Measurements from ENCODE around the gene RAPGEF5.

RAPGEF5 gene

GRCh38 chr7:22185559-22185958 lies 171.4 kb downstream of the RAPGEF5 start:
- FAIRE-seq, result no peak

DNA sequence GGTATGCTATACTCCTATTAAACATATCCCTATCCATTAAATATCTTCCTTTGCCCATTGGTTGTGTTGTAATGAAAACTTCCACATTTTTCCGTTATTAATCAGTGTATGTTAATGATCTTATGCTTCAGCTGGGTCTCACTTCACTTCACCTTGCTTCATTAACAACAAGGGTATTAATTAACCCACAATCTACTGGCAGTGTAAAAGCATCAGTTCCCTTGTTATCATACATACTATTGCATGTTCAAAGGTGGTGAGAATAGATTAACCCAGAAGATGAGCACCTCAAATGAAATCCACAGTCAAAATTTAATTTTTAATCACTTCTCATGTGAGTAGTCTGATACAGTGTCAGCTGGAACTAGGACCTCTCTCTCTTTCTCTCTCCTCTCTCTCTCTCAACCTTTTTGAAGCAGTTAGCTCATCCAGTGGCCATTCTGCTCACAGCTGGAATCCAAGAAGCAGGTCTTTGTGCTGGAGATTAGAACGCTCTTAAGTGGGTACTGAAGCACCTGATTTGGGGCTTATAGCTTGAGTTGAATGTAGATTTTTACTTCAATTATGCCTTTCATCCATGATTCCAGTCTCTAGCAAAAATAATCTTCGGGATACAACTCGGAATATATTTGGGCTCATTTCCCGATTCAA lies 172.3 kb downstream of the RAPGEF5 start:
- no peak for FAIRE-seq

- FAIRE-seq, result no peak
Observed at GRCh38 chr7:22183522-22184280, 173.3 kb downstream of the RAPGEF5 start.

- FAIRE-seq, result no peak
Observed at GRCh38 chr7:22182149-22182548, 174.8 kb downstream of the RAPGEF5 start.

GRCh38 chr7:22181663-22182062 lies 175.3 kb downstream of the RAPGEF5 start:
- FAIRE-seq, result no peak

GRCh38 chr7:22179442-22179879 lies 177.5 kb downstream of the RAPGEF5 start:
- no peak for FAIRE-seq

DNA sequence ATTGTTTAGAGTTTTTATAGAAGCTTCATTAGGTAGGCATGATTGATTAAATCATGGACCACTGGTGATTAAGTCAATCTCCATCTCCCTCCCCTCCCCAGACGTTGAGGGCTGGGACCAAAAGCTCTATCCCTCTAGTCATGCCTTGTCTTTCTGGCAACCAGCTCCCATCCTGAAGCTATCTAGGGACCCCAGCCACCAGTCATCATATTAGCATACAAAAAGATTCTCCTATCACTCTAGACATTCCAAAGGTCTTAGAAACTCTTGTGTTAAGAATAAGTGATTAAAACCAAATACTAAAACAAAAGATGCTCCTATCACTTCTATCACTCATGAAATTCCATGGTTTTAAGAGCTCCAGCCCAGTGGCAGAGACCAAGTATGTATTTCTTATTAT lies 178.2 kb downstream of the RAPGEF5 start:
- no peak for FAIRE-seq

GRCh38 chr7:22176791-22177412 lies 180.1 kb downstream of the RAPGEF5 start:
- FAIRE-seq, result no peak

GRCh38 chr7:22174574-22174953 lies 182.4 kb downstream of the RAPGEF5 start:
- FAIRE-seq, result no peak

DNA sequence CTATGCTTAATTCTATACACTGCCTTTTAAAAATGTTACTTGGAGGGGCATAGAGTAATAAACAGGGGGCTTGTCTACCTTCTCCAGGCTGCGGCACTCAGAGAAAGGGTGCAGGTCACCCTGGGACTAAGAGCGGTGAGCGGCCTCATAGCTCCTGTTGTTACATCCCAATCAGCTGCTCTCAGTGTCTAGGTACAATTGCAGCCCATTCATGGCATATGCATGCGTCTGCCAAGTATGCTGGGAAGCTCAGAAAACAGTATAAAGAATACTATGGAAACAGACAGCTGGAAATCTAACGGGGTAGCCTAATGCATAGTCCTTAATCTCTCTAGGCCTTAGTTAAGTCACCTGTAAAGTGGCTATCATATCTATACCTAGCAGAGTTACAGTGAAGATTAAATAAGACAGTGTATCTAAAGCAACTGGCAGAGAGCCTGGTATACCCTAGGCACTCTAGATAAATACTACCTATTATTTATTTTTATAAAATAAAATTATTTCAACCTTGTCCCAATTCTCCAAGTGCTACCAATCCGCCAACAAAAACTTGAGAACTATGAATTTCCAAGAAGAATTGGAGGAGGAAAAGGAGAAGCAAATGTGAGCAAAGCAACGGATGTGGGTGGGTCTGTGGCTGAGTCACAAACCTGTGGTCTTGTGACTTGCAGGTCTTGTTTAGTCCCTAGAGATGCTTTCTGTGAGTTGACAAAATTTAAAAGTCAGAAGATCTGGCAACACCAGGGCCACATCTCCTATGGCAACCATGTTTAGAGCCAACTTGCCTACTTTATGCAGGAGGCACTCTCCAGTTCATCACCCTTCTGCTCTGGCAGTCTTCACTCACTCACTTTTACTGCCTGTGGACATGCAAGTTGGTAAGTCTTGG lies 183.0 kb downstream of the RAPGEF5 start:
- no peak for FAIRE-seq

GRCh38 chr7:22168129-22168634 lies 188.8 kb downstream of the RAPGEF5 start:
- FAIRE-seq, result no peak

DNA sequence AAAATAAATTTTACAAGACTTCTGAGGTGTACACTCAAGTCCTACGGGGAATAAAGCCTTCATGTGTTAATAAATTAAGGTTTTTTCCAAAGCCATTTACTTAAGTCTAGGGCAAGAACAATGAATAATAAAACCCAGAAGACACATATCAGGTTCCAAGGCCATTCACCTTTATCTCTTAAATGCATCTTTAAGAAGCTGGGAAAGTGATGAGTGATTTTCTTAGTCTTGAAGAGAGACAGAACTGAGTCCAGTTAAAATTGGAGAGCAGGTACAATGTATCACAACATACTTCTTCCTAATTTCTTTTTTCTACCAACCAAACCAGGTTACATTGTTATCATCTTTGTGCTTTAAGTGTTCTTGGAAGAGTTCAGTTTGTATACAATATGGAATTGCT lies 189.5 kb downstream of the RAPGEF5 start:
- no peak for FAIRE-seq

GRCh38 chr7:22166928-22167327 lies 190.0 kb downstream of the RAPGEF5 start:
- no peak for FAIRE-seq

GRCh38 chr7:22159341-22159740 lies 197.6 kb downstream of the RAPGEF5 start:
- FAIRE-seq, result no peak

DNA sequence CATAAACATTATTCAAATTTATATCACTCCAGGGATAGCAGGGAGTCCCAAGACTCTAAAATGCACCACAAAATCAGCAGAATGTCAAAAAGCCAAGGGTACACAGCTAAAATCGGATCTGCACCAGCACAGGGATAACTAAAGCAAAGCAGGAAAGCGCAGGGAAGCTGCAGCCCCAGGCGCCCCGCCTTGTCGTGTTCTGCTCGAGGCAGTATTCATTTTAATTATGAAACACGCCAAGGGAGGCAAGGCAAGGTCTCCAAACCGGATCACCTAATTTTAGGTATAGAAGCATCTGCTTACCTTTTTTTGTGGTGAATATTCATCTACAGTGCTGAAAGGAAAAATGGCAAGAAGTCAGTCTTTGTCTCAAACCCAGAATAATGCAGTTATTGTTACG lies 199.4 kb downstream of the RAPGEF5 start:
- FAIRE-seq, result no peak

DNA sequence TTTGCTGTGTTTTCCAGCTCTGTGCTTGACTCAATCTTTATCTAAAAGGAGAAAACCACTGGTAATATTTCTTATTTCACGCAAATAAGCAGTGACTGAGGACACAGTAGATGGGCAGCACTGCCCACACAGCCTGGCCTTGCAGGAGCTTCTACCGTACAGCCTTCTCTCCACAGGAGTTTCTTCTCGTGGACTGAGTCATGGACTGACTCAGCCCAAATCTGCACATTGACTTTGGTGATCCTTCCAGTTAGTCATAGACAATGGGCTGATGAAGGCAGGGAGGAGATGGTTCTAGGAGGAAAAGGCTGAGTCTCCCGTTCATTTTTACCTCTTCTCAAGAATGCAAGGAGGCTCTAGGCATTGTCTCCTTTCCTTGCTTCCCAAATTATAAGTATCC lies 200.7 kb downstream of the RAPGEF5 start:
- no peak for FAIRE-seq

DNA sequence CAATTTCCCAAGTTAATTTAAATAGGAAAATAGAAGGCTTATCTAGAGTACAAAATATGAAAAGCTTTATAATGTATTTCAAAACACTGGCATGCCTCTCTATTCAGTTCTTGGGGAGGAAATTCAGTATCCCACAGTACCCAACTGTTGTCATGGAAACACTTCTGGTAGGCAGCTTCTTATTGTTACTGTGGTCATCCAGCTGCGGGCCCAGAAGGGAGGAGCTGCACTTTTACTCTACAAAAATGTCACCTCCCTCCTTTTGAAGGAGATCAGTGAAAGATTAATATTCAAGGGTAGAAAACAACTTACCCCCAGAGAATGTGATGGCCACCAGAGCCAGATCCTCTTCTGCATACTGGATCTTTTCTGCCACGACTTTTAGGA lies 202.8 kb downstream of the RAPGEF5 start:
- FAIRE-seq, result no peak

DNA sequence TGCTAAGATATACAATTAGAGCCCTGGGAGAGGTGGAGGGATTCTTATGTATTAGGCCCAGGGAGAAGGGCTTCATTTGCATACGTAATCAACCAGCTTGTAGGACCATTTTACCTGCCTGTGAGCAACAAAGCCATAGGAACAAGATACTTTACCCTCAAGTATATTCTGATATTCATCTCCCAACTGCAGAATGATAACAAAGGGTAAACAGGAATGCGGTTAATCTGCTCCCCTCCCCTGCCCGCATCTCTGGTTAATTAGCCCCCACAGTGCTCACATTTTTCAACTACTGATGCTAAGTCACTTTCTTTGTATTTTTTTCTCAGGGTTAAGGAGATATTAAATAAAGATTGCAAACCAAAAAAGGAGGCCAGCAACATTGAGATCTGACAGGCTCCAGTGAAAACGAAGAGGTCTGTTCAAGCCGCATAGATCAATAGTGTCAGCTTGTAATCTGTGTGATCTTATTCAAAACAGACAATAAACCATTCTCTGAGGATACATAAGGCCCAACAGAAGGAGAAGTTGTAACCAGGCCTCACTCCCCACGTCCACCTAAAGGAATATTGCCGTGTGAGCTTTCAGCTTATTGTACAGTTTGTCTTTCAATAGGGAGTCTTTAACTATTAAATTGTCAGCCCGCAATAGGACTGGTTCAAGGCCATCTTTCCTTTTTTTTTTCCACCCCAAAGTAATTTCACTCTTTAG lies 203.4 kb downstream of the RAPGEF5 start:
- no peak for FAIRE-seq

- FAIRE-seq, result no peak
Observed at GRCh38 chr7:22152690-22153089, 204.3 kb downstream of the RAPGEF5 start.

DNA sequence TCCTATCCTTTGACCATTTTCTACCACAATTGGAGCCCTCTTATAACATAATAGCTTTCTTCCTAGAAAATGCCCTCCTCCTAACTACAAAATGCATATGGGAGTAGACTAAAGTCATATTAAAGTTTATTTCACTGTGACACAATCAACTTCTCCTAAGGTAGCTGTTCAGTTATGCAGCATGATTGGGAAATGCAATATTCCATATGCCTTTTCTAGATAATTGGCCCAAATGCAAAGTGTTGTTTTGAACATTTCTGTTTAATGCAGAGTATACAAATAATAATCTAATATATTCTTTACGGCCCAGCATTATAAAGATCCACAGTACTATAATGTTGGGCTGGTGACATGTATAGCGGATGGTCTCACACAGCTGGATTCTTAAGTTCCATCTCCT lies 205.1 kb downstream of the RAPGEF5 start:
- FAIRE-seq, result no peak

GRCh38 chr7:22150221-22150620 lies 206.7 kb downstream of the RAPGEF5 start:
- FAIRE-seq, result no peak

GRCh38 chr7:22147868-22148267 lies 209.1 kb downstream of the RAPGEF5 start:
- FAIRE-seq, result no peak
